ENCODE results near the gene UNC50.

GRCh38 chr2:98634406-98635092, 26.2 kb downstream of the UNC50 start:
- TF ChIP-seq, protein P1, sequence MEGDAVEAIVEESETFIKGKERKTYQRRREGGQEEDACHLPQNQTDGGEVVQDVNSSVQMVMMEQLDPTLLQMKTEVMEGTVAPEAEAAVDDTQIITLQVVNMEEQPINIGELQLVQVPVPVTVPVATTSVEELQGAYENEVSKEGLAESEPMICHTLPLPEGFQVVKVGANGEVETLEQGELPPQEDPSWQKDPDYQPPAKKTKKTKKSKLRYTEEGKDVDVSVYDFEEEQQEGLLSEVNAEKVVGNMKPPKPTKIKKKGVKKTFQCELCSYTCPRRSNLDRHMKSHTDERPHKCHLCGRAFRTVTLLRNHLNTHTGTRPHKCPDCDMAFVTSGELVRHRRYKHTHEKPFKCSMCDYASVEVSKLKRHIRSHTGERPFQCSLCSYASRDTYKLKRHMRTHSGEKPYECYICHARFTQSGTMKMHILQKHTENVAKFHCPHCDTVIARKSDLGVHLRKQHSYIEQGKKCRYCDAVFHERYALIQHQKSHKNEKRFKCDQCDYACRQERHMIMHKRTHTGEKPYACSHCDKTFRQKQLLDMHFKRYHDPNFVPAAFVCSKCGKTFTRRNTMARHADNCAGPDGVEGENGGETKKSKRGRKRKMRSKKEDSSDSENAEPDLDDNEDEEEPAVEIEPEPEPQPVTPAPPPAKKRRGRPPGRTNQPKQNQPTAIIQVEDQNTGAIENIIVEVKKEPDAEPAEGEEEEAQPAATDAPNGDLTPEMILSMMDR (conservative IDR thresholded peaks at IDR 0.05 in 1 of 2, IDR thresholded peaks at IDR 0.05 in 1 of 2; ENCODE audit: extremely low read depth in 1 of 2, insufficient read depth in 1 of 2, low read depth in 1 of 2, low read length in 2 of 2) = peak; percentile 37 to 51
- TF ChIP-seq EZH2 (IDR thresholded peaks at IDR 0.05; ENCODE audit: borderline replicate concordance, low read length) = no peak

Measured in mammary epithelial cell (primary cell).